H1 (cell line): ENCODE measurements around the gene RPS15.

Source experiments
- ASH2L ChIP-seq: fragments of 200-600, 300-600 bp; sonication (generic); IDR thresholded peaks from one replicate; pipeline ENCODE4 v1.7.1; 2017; ENCODE audit warnings: low read length
- CHD2 ChIP-seq: IDR thresholded peaks from 2 replicates; pipeline ENCODE4 v1.6.1; 2012; ENCODE audit warnings: low read length, improper control_type of control experiment
- CREB1 ChIP-seq: IDR thresholded peaks from 2 replicates; pipeline ENCODE4 v1.6.1; 2012; ENCODE audit warnings: inconsistent platforms
- HDAC6 ChIP-seq: IDR thresholded peaks from one replicate; pipeline ENCODE4 v1.7.1; 2012; ENCODE audit warnings: low read depth, mild to moderate bottlenecking, inconsistent platforms, low read length, moderate library complexity
- KDM5A ChIP-seq: fragments of 200-600 bp; IDR thresholded peaks from 2 replicates; pipeline ENCODE4 v1.7.1; 2012; ENCODE audit warnings: mild to moderate bottlenecking, low read length, inconsistent platforms, mixed read lengths
- POLR2A ChIP-seq, 2 experiments: IDR thresholded peaks; 1 replicate in 1 of 2; 2 replicates in 1 of 2; pipeline ENCODE4 v1.6.1; 2011; ENCODE audit warnings: low read depth in 2 of 2, low read length in 2 of 2, mild to moderate bottlenecking in 2 of 2; ENCODE audit errors: control extremely low read depth in 1 of 2
- POLR2AphosphoS5 ChIP-seq: IDR thresholded peaks from 2 replicates; pipeline ENCODE4 v1.6.1; 2011; ENCODE audit warnings: low read depth, low read length
- RAD21 ChIP-seq, 2 experiments: IDR thresholded peaks in 1 of 2; conservative IDR thresholded peaks in 1 of 2; 2 replicates each; pipeline ENCODE4 v1.6.1; 2011; ENCODE audit warnings: low read depth in 2 of 2, low read length in 2 of 2, improper control_type of control experiment in 1 of 2, inconsistent platforms in 1 of 2, mild to moderate bottlenecking in 1 of 2, moderate library complexity in 1 of 2
- RFX5 ChIP-seq: IDR thresholded peaks from 2 replicates; pipeline ENCODE4 v1.6.1; 2011; ENCODE audit warnings: low read depth, low read length, improper control_type of control experiment, borderline replicate concordance
- SRF ChIP-seq: IDR thresholded peaks from 2 replicates; pipeline ENCODE4 v1.6.1; 2011; ENCODE audit warnings: mild to moderate bottlenecking, low read depth, low read length, moderate library complexity
- TAF1 ChIP-seq: IDR thresholded peaks from 2 replicates; pipeline ENCODE4 v1.6.1; 2011; ENCODE audit warnings: mild to moderate bottlenecking, low read depth, low read length
- TF ChIP-seq, protein P1 (sequence below): IDR thresholded peaks from 2 replicates; pipeline ENCODE4 v1.6.1; 2012; ENCODE audit warnings: inconsistent platforms
- TF ChIP-seq, protein P2 (sequence below), 3 experiments: IDR thresholded peaks; 1 replicate in 2 of 3; 2 replicates in 1 of 3; pipeline versions ENCODE4 v1.5.1 to v1.6.1; 2011; ENCODE audit warnings: low read length in 3 of 3, mild to moderate bottlenecking in 3 of 3, inconsistent platforms in 2 of 3, low read depth in 1 of 3, moderate library complexity in 1 of 3; ENCODE audit not compliant: insufficient read depth in 1 of 3; ENCODE audit errors: control extremely low read depth in 1 of 3

DNA sequence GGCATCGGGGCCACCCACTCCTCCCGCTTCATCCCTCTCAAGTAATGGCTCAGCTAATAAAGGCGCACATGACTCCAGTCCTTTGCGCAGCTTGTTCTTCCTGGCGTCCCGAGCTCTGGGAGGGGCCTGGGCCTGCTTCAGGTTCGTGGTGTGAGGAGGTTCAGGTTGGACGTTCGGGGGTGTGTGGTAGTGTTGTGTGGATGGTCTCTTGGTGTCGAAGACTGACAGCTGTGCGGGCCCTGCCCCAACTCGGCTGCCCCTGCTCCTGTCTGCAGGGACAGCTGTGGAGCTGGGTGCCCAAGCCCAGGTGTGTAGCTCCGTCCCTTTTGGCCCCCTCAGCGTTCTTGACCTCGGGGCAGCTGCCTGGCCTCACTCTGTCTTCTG is 2.2 kb downstream of the RPS15 start:
- TF ChIP-seq CHD2 (no peak), POLR2AphosphoS5 (no peak), SRF (no peak), POLR2A (IDR thresholded peaks at IDR 0.05; ENCODE audit: control extremely low read depth in 1 of 2, low read depth in 2 of 2, low read length in 2 of 2) (no peak), TAF1 (no peak), HDAC6 (no peak), RAD21 (IDR thresholded peaks at IDR 0.05 in 1 of 2, conservative IDR thresholded peaks at IDR 0.05 in 1 of 2; ENCODE audit: low read depth in 2 of 2, low read length in 2 of 2) (no peak), KDM5A (no peak), CREB1 (no peak), ASH2L (no peak), RFX5 (no peak)
- TF ChIP-seq, protein P1, sequence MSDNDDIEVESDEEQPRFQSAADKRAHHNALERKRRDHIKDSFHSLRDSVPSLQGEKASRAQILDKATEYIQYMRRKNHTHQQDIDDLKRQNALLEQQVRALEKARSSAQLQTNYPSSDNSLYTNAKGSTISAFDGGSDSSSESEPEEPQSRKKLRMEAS = no peak
- TF ChIP-seq, protein P2, sequence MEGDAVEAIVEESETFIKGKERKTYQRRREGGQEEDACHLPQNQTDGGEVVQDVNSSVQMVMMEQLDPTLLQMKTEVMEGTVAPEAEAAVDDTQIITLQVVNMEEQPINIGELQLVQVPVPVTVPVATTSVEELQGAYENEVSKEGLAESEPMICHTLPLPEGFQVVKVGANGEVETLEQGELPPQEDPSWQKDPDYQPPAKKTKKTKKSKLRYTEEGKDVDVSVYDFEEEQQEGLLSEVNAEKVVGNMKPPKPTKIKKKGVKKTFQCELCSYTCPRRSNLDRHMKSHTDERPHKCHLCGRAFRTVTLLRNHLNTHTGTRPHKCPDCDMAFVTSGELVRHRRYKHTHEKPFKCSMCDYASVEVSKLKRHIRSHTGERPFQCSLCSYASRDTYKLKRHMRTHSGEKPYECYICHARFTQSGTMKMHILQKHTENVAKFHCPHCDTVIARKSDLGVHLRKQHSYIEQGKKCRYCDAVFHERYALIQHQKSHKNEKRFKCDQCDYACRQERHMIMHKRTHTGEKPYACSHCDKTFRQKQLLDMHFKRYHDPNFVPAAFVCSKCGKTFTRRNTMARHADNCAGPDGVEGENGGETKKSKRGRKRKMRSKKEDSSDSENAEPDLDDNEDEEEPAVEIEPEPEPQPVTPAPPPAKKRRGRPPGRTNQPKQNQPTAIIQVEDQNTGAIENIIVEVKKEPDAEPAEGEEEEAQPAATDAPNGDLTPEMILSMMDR (IDR thresholded peaks at IDR 0.05; ENCODE audit: control extremely low read depth in 1 of 3, insufficient read depth in 1 of 3, low read depth in 1 of 3, low read length in 3 of 3) = no peak
